HG02571 (cell line): ENCODE results near the gene OR7A10.

Experiments
- ATAC-seq: cut with Tn5 transposase; IDR thresholded peaks from one replicate; pipeline ENCODE4 v1.9.1; 2021; ENCODE audit warnings: mild to moderate bottlenecking, moderate library complexity; ENCODE audit not compliant: unreplicated experiment

Gene OR7A10

DNA sequence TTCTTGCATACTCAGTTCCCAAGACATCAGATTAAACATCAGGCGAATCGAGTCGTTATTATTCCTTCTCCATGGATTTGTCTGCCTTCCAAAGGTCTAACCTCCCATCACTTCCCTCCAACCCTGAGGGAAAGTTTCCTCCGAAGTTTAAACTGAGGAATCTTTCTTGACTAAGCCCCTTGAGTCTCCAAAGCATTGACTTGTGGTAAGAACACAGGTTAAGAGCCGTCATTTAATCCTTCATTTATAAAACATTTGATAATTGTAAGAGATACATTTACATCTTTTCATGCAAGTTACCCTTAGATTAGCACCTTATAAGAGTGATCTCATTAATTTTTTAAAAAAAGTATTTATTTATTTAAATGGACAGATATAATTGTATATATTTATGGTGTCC, at the start of gene OR7A10:
OR7A10 (minus strand) TSS at position 101 of the 400 bp plus-strand sequence. CDS start 7,045 bp downstream, outside the sequence.
- no peak for ATAC-seq

DNA sequence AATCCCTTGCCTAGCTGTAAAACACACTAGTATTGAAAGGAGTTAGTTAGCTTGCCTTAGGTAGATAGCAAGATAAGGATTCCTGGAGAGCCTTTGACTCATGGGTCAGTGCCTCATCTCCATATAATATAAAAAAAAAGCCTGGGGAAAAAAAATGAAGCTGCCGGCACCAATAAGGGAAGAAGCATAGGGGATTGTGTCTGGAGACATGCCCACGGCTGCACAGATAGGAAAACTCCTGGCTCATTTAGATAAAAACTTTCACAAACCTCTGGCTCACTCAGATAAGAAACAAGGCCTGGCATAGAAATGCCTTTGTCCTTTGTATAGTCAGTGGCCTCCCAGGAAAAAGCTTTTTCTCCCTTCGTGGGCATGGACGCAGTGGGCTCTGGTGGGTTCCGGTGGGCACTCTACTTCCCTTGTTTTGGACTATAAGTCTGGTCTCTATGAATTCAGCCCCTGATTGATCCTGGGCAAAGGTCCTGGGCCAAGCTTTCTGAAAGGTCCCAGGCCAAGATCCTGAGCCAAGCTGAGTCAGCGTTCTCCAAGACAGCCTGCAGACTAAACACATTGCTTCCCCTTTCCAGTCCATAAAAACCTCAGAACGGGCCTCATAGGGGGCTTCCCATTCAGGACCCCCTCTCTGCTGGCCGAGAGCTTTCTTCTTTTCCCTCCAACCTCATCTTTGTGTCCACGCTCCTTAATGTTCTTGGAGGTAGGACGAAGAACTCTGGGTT, 42.1 kb upstream of the OR7A10 start:
- ATAC-seq: no peak

DNA sequence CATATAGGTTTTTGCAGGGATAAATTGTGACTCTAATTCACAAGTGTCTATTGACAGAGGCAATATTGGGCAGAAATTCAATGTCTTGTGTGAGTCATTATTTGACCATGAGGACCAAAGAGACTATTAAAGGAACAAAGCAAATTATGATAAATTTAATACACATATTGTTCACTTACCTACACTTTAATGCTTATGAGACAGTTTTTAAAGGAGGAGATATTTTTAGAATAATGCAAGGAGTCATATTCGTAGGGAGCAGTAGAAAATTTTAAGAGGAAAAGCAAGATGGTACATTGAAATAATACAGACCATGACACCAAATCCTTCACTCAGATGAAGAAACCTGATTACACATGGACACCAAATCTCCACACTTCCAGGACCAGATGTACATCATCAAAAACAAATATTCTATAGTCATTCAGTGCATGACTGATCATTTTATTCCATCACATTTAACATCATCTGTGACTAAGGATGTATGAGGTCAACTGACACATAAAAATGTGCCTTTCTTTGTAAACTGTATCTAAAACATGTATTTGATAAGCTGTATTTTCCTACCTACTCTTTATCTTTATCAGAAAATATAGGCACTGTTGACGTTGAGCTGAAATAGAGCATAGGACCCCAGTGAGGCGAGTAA, 41.4 kb upstream of the OR7A10 start:
- ATAC-seq: no peak

DNA sequence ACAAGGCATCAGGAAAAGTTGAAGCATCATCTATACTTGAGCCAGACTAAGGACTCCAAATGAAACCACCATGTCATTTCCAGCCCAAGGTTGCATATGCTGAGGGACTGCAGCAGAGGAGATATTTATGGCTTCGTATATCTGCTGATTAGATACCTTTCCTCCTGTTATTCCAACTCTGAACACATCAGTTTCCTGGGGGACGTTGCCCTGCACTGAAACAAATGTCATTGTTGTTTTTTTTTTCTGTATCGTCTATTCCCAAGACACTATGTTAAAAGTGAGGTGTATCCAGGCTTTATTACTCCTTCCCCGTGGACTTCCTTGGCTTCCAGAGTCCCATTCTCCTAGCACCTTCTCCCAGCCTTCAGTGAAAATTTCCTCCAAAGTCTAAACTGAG, 37.3 kb upstream of the OR7A10 start, which contains the start of gene OR7A17:
OR7A17 (minus strand) TSS at position 101 of the 400 bp plus-strand sequence. CDS start 4,777 bp downstream, outside the sequence.
- ATAC-seq: no peak

DNA sequence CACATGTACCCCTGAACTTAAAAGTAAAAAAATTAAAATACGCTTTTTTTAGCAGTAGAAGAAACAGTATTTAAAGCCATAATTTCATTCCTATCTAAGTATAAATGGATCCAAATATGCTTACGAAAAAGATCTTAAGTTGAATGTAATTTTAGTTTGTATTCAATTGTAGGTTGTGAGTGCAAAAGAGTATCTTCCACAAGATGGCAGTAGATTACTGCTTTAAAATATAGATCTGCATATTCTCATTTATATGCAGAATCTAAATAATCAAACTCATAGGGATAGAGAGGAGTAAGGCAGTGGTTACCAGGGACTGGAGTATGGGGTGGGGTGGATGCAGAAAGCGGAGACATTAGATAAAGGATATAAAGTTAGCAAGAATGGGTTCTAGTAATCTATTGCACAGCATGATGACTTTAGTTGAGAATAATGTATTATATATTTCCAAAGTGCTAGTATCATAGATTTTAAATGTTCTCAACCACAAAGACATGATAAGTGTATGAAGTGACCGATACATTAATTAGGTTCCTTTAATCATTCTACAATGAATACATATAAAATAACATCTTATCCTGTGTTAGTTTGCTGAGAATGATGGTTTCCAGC, 23.0 kb upstream of the OR7A10 start:
- no peak for ATAC-seq

DNA sequence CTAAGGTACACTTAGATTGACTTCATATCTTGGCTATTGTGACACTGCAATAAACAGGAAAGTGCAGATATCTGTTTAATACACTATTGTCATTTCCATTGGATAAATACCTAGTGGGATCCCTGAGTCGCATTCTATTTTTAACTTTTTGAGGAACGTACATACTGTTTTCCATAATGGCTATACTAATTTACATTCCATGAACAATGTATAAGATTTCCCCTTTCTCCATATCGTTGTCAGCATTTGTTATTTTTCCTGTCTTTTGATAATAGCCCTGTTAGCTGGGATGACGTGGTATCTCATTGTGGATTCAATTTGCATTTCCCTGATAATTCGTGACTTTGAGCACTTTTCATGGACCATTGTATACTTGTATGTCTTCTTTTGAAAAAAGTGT, 19.8 kb upstream of the OR7A10 start:
- no peak for ATAC-seq

DNA sequence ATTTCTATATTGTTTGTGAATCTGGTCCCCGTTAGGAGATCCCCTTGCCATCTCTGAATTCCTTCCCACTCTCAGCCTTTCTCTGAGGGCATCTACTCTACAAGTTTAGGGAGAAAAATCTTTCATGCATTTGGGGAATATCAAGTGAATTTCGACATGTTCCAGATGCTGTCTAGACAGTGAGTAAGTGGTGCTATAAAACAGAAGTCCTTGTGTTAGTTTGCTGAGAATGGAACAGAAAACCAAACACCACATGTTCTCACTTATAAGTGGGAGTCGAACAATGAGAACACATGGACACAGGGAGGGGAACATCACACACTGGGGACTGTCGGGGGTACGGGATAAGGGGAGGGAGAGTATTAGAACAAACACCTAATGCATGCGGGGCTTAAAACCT, 5.1 kb downstream of the OR7A10 start:
- no peak for ATAC-seq

DNA sequence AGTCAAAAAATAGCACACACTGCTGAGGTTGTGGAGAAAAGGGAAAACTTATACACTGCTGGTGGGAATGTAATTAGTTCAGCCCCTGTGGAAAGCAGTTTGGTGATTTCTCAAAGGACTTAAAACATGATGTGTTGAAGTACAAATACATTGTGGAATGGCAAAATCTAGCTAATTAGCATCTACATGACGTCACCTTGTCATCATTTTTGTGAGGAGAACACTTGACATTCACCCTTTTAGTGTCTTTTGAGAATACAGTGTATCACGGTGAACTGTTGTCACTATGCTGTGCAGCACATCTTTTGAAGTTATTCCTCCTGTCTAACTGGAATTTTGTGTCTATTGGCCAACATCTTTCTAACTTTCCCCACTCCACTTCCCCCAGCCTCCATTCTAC, 5.6 kb downstream of the OR7A10 start:
- no peak for ATAC-seq

DNA sequence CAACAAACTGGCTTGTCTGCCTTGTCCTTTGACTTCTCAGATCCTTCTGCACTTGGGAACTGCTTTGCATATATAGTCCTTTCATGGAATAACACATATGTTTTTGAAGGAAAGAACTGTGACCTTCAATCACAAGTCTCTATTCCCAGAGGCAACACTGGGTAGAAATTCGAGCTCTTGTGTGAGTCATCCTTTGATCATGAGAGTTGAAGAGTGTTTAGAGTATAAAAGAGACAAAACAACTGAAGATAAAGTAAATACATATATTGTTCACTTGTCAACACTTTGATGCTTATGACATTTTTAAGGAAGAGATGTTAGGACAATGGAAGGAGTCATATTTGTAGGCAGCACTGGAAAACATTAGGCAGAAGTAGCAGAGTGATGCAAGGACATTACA, 8.5 kb downstream of the OR7A10 start:
- no peak for ATAC-seq

DNA sequence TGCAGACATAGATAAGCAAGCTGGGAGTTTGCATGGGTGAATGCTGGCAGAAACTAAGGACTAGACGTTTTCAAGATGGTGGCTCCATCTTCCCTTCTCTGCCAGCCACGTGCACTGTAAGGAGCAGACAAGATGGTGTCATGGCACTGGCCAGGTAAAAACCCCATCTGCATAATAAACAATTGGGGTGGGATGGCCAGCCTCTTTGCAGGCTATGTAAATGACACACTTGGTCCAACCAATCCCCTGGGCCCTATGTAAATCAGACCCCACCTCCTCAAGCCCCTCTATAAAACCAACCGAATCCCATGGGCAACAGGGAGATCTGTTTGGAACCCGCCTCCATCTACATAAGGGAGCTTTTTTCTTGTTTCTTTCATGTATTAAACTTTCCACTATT, 11.3 kb downstream of the OR7A10 start:
- ATAC-seq: no peak

DNA sequence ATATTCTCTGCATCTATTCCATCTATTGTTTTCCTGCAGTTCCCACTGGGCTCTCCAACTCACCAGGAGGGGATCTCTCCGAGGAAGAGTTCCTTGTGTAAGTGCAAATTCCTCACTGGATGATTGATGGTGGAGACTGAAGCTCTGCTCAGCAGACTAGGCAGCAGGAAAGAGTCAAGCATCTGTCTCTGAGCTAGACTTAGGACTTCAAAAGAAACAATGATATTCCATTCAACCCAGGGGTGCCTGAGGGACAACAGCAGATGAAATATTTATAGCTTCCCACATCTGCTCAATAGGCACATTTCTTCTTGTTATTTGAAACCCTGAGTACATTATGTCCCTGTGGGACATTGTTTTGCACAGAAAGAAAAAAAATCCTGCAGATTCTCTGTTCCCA, 13.7 kb downstream of the OR7A10 start, which contains the start of the genes OR7A5 and OR7C1:
OR7A5 (minus strand) TSS at position 175 of the 400 bp plus-strand sequence. CDS start 6,944 bp downstream, outside the sequence.
OR7C1 (minus strand) TSS at position 175 of the 400 bp plus-strand sequence. CDS start 35,049 bp downstream, outside the sequence.
- no peak for ATAC-seq

DNA sequence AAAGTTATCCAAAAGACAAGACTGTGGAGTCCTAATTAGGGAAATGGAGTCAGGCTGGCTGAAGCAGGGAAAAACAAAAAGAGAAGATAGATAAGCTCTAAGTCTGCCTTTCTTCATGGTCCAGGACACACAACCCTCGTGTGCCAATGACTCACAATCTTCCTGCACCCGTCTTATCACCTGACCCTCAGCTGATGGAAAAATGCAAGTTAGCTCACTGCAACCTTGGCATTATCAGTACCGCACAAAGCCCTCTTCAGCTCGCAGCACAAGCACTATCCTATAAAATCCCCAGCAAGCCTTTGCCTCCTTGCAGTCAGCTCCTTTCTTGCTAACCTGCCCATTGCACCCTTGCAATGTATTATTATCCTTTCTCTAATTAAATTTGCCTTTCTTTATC, 18.0 kb downstream of the OR7A10 start:
- ATAC-seq: no peak

DNA sequence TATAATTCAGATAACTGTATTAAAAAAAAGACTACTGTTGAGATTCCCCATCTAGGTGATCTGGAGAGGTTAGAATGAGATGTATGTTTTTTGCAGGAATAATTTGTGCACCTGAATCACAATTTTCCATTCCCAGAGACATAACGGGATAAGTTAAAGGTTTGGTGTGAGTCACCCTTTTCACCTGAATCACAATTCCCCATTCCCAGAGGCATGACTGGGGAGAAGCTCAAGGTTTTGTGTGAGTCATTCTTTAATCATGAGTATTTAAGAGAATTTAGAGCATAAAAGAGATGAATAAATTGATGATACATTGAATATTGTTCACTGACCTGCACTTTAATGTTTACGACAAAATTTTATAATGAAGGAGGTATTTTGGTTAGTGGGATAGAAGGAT, 22.7 kb downstream of the OR7A10 start:
- ATAC-seq: no peak

DNA sequence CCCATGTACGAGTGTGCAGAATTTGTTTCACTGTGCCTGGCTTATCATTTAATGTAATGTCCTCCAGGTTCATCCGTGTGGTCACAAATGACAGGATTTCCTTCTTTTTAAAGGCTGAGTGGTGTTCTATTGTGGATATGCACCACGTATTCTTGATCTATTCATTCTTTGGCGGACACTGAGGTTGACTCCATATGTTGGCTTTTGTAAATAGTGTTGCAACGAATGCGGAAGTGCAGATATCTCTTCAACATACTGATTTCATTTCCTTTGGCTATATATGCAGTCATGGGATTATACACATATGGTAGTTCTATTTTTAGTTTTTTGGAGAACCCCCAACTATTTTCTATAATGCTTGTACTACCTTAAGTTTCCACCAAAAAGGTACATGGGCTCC, 26.8 kb downstream of the OR7A10 start:
- ATAC-seq: no peak

DNA sequence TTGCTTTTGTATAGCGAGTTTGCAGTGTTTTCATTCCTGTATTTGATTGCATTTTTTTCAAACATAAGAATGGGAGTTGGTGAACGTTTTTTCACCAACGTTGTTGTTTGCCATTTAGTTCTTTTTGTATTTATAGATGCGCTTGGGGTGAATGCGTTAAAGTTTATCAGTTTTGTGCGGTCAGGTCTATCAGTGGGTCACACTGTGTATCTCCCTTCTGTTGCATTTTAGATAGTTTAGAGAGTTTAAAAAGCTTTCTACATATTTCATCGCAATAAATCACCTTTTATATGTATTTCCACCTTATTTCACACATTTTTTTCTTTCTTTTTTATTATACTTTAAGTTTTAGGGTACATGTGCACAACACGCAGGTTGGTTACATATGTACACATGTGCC, 30.1 kb downstream of the OR7A10 start:
- ATAC-seq: no peak

DNA sequence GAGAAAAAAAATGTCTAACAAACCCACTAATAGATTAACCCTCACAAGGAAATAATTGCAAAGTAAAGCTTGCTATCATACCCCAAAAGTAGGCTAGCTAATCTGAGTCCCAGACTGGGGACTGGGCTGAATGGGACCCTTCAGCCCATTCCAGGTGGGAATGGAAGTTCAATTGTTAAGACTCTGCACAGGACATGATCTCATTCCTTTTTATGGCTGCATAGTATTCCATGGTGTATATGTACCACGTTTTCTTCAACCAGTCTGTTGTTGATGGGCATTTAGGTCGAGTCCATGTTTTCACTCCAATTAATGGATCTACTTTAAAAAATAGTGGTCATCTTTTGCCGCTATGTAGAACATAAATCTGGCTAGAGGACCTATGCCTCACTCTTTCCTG, 31.7 kb downstream of the OR7A10 start:
- ATAC-seq: no peak

DNA sequence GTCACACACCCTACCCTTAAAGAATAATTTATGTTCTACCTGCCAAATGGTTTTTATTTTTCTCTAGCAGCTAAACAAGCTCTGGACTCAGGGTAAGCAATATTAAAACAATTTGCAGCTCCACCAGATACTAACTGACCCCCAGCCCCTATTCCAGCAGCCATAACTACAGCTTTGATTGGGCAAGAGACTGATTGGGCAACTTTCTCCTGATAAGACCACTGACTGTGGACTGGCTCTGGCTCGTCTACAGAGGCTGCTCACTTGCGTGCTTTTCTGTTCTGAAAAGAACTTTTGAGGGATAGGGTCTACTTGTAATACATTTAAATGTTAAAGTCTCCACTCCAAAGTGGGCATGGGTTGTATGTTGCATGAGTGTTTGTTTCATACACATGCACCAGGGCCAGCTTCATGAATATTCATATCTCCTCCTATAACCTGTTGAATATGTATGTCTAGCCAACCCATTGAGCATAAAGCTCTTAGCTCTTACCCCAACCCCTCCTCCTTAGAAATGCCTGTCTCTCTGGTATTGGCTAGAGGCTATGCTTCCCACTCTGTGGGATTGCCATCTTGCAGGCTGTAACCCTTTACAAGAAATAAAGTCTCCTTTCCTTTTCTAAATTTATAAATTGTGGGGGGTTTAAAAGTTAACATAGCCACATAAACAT, 33.6 kb downstream of the OR7A10 start:
- no peak for ATAC-seq

DNA sequence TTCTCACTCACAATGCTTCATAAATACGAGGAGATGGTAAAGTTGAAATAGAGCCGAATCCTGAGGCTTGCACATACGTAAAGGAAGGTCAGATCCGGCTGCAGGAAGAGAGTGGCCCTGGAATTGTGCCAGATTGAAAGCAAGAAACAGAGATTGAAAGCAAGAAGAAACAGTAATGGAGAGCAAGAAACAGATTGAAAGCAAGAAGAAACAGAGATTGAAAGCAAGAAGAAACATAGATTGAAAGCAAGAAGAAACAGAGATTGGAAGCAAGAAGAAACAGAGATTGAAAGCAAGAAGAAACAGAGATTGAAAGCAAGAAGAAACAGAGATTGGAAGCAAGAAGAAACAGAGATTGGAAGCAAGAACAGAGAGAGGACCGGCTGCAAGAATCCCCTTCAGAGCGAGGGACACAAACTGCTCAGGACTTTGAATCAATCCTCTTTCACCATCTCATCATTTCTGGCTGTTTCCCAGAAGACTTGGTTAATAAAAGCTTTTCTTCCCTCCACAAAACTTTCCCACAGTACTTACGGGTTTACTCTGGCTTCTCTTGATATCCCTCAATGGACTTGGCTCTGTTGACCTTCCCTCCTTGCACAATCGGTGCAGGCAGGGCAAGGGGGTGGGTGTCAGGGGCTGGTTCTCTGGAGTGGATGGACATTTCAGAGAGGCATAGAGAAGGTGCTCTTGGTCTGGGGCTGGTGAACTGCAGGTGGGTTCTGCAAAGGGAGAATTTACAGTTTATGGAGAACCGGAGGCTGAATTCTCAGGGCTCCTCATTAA, 39.3 kb downstream of the OR7A10 start:
- ATAC-seq: no peak

DNA sequence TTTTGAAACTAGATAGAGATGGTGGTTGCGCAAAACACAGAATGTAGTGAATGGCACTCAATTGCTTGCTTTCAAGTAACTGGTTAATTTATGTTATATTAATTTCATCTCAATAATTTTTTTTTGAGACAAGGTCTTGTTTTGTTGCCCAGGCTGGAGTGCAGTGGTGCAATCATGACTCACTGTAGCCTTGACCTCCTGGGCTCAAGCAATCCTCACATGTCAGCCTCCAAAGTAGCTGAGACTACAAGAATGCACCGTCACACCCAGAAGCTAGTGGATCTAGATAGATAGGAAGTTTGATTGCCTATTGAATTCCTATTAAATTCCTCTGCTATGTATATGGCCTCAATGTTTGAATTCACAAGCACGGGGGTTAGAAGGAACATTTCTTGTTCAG, 44.0 kb downstream of the OR7A10 start:
- no peak for ATAC-seq

DNA sequence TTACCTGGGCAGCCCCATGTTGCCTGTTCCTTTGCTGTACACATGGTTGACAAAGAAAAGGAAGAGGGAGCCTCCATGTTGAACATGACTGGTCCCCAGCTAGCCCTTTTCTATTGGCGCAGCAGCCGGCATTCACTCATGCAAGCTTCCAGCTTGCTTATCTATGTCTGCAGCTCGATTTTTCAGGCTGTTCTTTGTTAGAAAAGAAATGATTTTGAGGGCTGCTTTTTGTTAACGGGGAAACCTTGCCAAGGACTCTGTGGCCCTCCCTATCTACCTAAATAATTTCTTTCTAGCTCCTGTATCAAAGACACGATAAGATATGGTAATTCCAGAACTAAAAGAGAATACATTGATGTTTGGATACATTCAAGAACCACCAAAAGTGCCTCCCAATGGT, 50.0 kb downstream of the OR7A10 start:
- ATAC-seq: no peak
